GM18951 (cell line): ENCODE measurements around the gene ACTRT3.

Source experiments
- POLR2A ChIP-seq: IDR thresholded peaks from 4 replicates; pipeline ENCODE4 v1.6.1; 2011; ENCODE audit warnings: mild to moderate bottlenecking; ENCODE audit not compliant: insufficient read length, insufficient read depth; ENCODE audit errors: extremely low read depth
- in situ Hi-C: fragments of 300-500 bp; cut with MboI; formaldehyde crosslinking; loops from one replicate; pipeline ENCODE4 v1.12.0; 2022; ENCODE audit warnings: low sequenced_read_pairs, mixed read lengths, inconsistent platforms; ENCODE audit not compliant: unreplicated experiment

The ACTRT3 gene

GRCh38 chr3:169790219-169790618, 20.9 kb upstream of the ACTRT3 start:
- in situ Hi-C loops: no loop called here
- no peak for TF ChIP-seq POLR2A

- TF ChIP-seq POLR2A: no peak
- in situ Hi-C loops: no loop called here
Measured at GRCh38 chr3:169787791-169788190, 18.4 kb upstream of the ACTRT3 start.

- no peak for TF ChIP-seq POLR2A
- in situ Hi-C loops: no loop called here
Measured at GRCh38 chr3:169787120-169787519, 17.8 kb upstream of the ACTRT3 start.

DNA sequence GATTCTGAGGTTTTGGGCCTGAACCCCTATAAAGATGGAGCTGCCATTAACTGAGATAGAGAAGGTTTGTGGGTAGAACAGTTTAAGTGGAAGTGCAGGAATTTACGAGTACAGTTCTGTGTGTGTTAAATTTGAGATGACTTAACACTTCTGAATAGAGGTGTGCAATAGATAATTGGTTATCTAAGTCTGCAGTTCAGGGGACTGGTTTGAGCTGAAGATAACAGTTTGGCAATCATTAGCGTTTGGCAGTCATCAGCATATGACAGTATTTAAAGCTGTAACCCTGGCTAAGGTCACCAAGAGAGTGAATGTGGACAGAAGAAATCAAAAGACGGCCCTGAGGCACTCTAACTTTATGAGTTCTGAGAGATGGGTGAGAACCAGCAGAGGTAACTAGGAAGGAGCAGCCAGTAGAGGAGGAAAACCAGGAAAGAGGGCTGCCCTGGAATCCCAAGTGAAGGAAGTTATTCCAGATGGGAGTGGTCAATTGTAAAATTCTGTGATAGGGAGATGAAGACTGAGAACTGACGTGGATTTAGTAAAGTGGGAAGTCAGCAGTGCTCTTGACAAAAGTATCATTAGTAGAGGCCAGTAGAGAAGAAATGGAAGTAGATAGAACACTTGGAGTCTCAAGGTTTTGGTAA, 12.0 kb upstream of the ACTRT3 start:
- in situ Hi-C loops: no loop called here
- TF ChIP-seq POLR2A: no peak

DNA sequence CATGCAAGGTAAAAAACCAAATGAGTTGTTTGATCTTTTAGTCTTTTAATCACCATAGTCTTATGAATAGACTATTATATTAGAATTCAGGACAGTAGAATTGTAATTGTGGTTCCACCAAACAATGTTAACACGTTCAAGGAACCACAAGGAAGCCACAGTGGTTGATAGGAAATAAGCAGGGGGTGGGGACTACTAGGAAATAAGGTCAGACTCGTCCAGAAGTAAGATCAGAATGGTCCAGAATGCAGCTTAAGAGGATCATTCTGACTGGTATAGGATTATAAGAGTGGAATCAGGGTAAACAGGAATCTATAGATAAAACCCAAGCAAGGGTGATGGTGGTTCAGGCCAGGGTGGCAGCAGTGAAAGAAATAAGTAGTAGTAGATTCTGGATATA, 11.4 kb upstream of the ACTRT3 start:
- no peak for TF ChIP-seq POLR2A
- in situ Hi-C loops: no loop called here

GRCh38 chr3:169777822-169778221, 8.5 kb upstream of the ACTRT3 start:
- no peak for TF ChIP-seq POLR2A
- in situ Hi-C loops: no loop called here

DNA sequence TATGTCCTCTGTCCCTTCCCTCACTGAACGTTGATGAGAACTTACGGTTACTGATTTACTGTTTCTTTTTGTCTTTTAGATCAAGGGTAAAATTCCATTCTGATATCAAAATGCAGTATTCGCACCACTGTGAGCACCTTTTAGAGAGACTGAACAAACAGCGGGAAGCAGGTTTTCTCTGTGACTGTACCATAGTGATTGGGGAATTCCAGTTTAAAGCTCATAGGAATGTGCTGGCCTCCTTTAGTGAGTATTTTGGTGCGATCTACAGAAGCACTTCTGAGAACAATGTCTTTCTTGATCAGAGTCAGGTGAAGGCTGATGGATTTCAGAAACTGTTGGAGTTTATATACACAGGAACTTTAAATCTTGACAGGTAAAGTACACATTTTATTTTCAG, 4.8 kb upstream of the ACTRT3 start:
- no peak for TF ChIP-seq POLR2A
- in situ Hi-C loops: no loop called here

DNA sequence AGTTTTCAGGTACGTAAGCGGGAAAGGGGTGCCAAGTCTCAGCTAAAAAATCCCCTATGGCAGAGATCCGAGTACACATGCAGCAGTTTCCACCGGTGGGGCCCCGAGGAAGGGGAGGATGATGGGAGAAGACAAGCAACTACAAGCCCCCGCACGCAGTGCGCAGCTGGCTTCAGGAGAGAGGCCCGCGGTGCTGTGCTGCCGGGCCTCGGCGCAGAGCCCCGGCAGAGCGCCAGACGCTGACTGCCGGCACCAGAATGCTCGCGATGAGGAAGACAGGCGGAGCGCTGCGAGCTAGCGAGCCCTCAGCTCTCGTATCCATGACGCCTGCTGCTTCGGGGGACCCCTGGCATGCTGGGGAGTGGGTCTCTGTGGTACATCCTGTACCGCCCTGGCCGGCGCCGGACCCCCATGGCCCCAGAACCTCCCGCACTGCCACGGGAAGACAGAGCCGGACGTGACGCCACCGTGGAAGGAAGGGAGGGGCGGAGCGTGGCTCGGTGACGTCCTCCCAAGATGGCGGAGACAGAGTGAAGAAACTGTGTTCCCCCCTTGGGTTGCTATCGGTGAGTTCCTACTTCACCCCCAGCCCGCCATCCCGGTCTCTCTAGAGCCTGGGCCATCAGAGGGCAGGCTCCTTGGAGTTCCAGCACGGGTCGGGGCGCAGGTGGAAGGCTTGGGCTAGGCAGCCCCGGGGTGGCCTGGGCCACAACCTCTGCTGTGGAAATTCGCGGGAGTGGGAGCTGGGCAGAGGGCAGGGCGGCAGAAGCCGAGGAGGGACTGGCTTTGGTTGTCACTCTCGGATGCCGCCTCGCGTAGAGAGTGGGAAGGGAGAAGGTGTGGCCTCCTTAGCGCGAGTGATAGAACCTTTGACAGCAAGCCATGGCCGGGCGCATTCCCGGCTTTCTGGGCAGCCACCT, 3.8 kb upstream of the ACTRT3 start, which contains the start of gene MYNN:
Gene MYNN (plus strand): TSS at position 500 of the 920 bp plus-strand sequence. CDS start 900 bp downstream, outside the sequence.
- in situ Hi-C loops: no loop called here
- TF ChIP-seq POLR2A: peak; percentile 99

GRCh38 chr3:169772305-169772896, 3.0 kb upstream of the ACTRT3 start:
- TF ChIP-seq POLR2A: no peak
- in situ Hi-C loops: no loop called here

- in situ Hi-C loops: no loop called here
- no peak for TF ChIP-seq POLR2A
Measured at GRCh38 chr3:169771497-169772304, 2.3 kb upstream of the ACTRT3 start.

DNA sequence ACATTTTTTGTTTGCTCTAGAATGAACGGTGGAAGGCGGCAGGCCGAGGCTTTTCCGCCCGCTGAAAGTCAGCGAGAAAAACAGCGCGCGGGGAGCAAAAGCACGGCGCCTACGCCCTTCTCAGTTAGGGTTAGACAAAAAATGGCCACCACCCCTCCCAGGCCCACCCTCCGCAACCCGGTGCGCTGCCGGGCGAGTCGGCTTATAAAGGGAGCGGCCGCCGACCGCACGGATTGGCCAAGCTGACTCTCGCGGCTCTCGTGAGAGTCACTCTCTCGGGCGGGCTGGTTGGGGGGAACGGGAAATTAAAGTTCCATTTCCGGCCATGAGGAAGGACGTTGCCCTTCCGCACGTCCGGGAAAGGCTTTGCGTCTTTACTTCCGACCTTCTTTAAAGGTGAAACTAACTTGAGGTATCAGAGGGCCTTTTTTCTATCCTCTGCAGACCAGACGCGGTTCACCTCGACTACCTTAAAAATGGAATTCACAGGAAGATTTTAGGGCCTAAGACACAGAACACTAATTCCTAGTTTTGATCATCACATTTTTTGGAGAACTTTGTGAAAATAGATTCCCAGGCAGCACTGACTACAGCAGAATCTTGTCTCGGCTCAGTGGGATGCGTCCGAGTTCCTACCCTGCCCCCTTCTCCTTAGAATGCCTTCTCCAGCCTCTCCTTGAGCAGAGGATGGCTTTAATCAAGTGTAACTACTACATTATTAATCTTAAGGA, 4.3 kb downstream of the ACTRT3 start, which contains the start of gene TERC:
Gene TERC (minus strand): TSS at position 179 of the 731 bp plus-strand sequence.
- in situ Hi-C loops: no loop called here
- peak; percentile 87 for TF ChIP-seq POLR2A

DNA sequence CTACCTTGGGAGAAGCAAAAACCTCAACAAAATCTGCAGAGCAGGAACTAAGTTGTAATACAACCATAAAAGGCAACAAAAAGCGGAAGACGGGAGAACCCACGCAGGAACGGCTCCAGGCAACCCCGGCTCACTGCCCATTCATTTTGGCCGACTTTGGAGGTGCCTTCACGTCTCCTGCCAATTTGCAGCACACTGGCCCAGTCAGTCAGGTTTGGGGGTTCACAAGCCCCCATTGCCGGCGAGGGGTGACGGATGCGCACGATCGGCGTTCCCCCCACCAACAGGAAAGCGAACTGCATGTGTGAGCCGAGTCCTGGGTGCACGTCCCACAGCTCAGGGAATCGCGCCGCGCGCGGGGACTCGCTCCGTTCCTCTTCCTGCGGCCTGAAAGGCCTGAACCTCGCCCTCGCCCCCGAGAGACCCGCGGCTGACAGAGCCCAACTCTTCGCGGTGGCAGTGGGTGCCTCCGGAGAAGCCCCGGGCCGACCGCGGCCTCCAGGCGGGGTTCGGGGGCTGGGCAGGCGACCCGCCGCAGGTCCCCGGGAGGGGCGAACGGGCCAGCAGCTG, 5.0 kb downstream of the ACTRT3 start:
- TF ChIP-seq POLR2A: no peak
- in situ Hi-C loops: no loop called here
